ENCODE results near the gene FECH.

The FECH gene

GRCh38 chr18:57579934-57580333 is 6.6 kb downstream of the FECH start:
- no peak for DNase-seq

- DNase-seq, result no peak
Observed at GRCh38 chr18:57576316-57576715, 10.2 kb downstream of the FECH start.

GRCh38 chr18:57575542-57575941 is 11.0 kb downstream of the FECH start:
- DNase-seq, result no peak

- no peak for DNase-seq
Observed at GRCh38 chr18:57574866-57575265, 11.6 kb downstream of the FECH start.

- DNase-seq, result no peak
Observed at GRCh38 chr18:57570162-57570561, 16.3 kb downstream of the FECH start.

GRCh38 chr18:57569133-57569532 is 17.4 kb downstream of the FECH start:
- DNase-seq, result no peak

GRCh38 chr18:57561728-57562423 is 24.6 kb downstream of the FECH start:
- DNase-seq, result peak; percentile 25

GRCh38 chr18:57561261-57561660 is 25.2 kb downstream of the FECH start:
- no peak for DNase-seq

GRCh38 chr18:57559314-57559713 is 27.2 kb downstream of the FECH start:
- no peak for DNase-seq

- no peak for DNase-seq
Observed at GRCh38 chr18:57555134-57555533, 31.4 kb downstream of the FECH start.

- DNase-seq, result no peak
Observed at GRCh38 chr18:57550510-57550909, 36.0 kb downstream of the FECH start.

GRCh38 chr18:57547260-57547659 is 39.2 kb downstream of the FECH start:
- DNase-seq, result no peak

GRCh38 chr18:57544936-57545660 is 41.4 kb downstream of the FECH start:
- no peak for DNase-seq

GRCh38 chr18:57543560-57543959 is 42.9 kb downstream of the FECH start:
- no peak for DNase-seq

- no peak for DNase-seq
Observed at GRCh38 chr18:57542812-57543427, 43.6 kb downstream of the FECH start.

- DNase-seq, result no peak
Observed at GRCh38 chr18:57542126-57542525, 44.4 kb downstream of the FECH start.

- no peak for DNase-seq
Observed at GRCh38 chr18:57539702-57540101, 46.8 kb downstream of the FECH start.

- no peak for DNase-seq
Observed at GRCh38 chr18:57538614-57539013, 47.9 kb downstream of the FECH start.

GRCh38 chr18:57534511-57534909 is 52.0 kb downstream of the FECH start:
- DNase-seq, result no peak

- DNase-seq, result no peak
Observed at GRCh38 chr18:57533868-57534510, 52.5 kb downstream of the FECH start.

GRCh38 chr18:57533006-57533867 is 53.3 kb downstream of the FECH start:
- DNase-seq, result no peak

GRCh38 chr18:57529151-57529550 is 57.4 kb downstream of the FECH start:
- DNase-seq, result no peak

All from activated T-cell treated with anti-CD3 and anti-CD28 coated beads, Interleukin-2, amount 50 U/mL, for 1 hour (primary cell).